Measurements from ENCODE around the gene ZFPM1. TPM values are rescaled to one million over a fixed set of nuclear protein-coding genes. Genes with fewer than 3 reads are reported as not detected.

ZFPM1 gene
- total RNA-seq, 1 donor from 2014 or later, result 8.4 TPM

DNA sequence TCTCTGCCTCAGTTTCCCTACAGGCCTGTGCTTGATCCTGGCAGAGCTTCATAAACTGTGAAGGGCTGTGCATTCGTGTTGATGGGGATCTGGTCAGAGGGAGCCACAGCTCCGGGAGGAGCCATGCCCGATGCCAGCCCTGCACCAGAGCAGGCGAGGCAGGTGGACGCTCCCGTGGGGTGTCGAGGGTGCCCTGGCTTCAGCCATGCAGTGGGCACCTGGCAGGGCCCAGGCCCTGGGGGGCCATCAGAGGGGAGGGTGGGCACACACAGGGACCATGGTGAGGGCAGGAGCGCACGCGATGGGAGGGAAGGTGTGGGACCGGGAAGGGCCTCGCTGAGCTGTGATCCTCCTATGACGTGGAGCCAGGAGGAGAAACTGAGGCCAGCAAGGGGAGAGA lies 22.0 kb downstream of the ZFPM1 start:
- H3K36me3 ChIP-seq, result no peaks in the 10 kb centered on the region
- H3K9me3 ChIP-seq, result no peaks in the 10 kb centered on the region
- intact Hi-C loops (cut with DNase I), result no loop called here
- ATAC-seq, result no peak
- no peak overlapping the region for H3K27ac ChIP-seq
- no peak for DNase-seq
- TF ChIP-seq, protein P1, sequence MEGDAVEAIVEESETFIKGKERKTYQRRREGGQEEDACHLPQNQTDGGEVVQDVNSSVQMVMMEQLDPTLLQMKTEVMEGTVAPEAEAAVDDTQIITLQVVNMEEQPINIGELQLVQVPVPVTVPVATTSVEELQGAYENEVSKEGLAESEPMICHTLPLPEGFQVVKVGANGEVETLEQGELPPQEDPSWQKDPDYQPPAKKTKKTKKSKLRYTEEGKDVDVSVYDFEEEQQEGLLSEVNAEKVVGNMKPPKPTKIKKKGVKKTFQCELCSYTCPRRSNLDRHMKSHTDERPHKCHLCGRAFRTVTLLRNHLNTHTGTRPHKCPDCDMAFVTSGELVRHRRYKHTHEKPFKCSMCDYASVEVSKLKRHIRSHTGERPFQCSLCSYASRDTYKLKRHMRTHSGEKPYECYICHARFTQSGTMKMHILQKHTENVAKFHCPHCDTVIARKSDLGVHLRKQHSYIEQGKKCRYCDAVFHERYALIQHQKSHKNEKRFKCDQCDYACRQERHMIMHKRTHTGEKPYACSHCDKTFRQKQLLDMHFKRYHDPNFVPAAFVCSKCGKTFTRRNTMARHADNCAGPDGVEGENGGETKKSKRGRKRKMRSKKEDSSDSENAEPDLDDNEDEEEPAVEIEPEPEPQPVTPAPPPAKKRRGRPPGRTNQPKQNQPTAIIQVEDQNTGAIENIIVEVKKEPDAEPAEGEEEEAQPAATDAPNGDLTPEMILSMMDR (IDR thresholded peaks at IDR 0.05), result no peak
- H3K4me1 ChIP-seq, result no peaks in the 10 kb centered on the region
- no peaks in the 10 kb centered on the region for H3K27me3 ChIP-seq
- H3K4me3 ChIP-seq, result no peak overlapping the region

DNA sequence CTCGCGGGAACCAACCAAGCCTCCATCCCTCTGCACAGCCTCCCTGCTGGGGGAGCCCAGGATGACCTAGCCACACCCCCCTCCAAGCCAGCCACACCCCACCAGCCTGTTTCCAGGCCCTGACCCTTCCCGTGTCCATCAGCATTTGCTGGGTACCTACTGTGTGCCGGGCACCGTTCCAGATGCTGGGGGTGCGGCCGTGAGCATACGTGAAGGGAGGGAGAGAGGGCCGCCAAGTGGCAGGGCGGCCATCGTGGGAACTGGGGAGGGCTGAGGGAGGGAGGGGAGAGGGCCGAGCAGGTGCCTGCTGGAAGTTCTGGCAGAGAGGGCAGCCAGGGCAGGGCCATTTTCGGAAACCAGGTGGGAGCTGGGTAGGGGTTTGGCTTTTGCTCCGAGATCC lies 23.1 kb downstream of the ZFPM1 start:
- Histone ChIP-seq H3K4me3 (no peak overlapping the region), H3K4me1 (no peaks in the 10 kb centered on the region), H3K36me3 (no peaks in the 10 kb centered on the region), H3K27ac (no peak overlapping the region), H3K27me3 (no peaks in the 10 kb centered on the region), H3K9me3 (no peaks in the 10 kb centered on the region)
- TF ChIP-seq, protein P1 (IDR thresholded peaks at IDR 0.05), result no peak
- intact Hi-C loops (cut with DNase I), result no loop called here
- ATAC-seq (no peak), DNase-seq (no peak)

DNA sequence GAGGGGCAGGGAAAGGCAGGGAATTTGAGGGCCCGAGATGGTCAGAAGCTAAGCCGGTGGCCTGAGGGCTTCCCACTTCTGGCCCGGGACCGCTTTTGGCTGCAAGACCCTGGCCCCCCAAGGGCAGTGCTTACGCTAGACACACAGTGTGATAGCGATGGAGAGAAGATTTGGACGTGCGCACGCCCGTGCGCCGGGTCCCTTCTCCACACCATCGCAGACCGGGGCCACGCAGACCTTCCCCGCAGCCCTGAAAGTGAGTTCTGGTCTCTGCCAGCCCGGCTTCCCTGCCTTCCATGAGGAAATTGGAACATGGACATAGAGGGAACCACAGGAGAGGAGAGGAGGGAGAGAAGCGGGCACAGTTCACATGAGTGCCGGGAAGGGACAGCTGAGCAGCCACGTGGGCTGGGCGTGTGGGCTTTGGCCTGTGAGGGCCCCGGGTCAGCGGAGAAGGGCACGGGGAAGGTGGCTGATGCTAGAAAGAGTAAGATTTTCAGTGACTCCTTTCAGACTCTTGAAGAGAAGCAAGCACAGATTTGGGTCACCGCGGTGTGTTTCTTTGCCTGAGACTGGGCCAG lies 23.8 kb downstream of the ZFPM1 start:
- Histone ChIP-seq H3K4me1 (no peaks in the 10 kb centered on the region), H3K27ac (no peak overlapping the region)

DNA sequence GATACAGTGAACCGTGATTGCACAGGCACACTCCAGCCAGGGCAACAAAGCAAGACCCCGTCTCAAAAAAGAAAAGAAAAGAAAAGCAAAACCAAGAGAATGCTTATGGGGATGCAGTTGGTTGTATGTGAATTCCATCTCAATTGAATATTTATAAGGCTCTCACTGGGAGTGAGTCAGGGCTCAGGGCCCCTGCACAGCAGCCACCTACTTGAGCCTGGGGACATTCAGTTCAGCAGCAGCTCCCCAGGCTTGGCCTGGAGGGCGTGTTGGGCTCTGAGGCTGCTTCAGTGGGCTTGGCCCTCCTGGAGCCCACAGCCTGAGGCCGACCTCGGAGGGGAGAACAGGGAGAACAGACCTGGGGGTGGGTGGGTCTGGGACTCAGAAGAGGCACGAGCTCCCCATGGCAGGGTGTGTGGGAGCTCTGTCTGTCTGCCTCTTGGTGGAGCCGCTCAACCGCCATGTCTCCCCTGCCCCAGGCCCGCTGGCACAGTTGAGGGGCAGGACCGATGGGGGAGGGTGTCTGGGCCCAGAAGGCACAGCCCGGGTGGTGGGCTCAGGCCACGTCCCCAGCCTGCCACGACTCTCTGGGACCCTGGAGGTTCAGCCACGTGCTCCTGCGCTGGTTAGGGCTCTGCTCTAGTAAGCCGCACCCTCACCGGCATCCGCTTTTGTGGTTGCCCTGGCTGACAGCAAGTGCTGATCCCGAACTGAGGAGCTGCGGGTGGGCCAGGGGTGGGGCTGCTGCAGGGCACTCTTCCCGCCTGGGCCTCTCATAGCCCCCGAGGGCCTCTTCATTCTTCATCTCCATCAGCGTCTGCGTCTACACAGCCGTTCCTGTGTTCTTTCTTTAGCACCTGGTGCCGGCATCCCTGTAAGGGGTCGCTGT lies 24.8 kb downstream of the ZFPM1 start:
- no peak overlapping the region for H3K4me3 ChIP-seq
- ATAC-seq (no peak), DNase-seq (no peak)
- no peaks in the 10 kb centered on the region for H3K36me3 ChIP-seq
- TF ChIP-seq, protein P1 (IDR thresholded peaks at IDR 0.05), result no peak
- intact Hi-C loops (cut with DNase I), result no loop called here
- no peaks in the 10 kb centered on the region for H3K27me3 ChIP-seq
- H3K9me3 ChIP-seq, result no peaks in the 10 kb centered on the region
- H3K27ac ChIP-seq, result no peak overlapping the region
- no peaks in the 10 kb centered on the region for H3K4me1 ChIP-seq

More for the DNA sequence above, 23.8 kb downstream of the ZFPM1 start:
- ATAC-seq (no peak), DNase-seq (no peak)
- Histone ChIP-seq H3K9me3 (no peaks in the 10 kb centered on the region), H3K4me3 (no peak overlapping the region), H3K27me3 (no peaks in the 10 kb centered on the region), H3K36me3 (no peaks in the 10 kb centered on the region)
- TF ChIP-seq, protein P1 (IDR thresholded peaks at IDR 0.05), result no peak
- intact Hi-C loops (cut with DNase I), result no loop called here

DNA sequence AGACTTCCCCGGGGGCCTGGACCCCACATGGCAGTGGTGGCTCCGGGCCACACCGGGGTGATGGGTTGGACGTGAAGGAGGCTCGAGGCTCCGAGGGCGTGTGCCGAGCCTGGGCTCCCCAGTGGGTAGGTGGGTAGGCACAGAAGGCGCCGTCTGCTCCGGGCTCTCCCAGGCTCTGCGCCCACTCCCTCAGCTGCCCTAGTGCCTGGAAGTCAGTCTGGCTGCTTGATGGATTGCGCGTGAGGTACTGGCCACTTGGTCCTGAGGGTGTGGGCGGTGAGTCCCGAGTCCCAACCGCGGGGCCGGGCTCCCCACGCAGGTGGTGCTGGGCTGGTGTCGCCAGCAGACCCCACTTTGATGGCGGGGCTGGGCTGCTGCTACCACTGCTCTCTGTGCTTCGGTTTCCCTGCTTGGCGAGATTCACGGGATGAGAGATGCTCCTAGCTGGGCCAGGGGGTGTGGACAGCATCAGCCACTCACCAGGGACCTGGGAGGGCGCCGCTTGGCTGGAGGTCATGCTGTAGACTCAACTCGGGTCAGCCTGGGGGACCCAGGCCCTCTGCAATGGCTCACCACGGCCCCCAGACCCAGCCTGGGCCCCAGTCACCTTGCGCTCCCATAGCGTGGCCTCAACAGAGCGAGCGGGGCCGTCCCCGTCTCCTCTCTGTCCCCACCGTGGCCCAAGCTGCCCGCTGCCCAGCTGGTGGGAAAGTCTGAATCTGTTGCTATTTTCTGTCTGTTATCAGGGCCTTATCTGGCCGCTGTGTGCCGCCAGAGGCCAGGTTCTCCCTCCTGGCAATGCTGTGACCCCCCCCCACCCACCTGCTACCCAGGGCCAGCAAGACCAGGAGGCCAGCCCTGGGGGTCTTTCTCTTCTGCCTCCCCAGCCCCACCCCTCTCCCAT lies 26.1 kb downstream of the ZFPM1 start:
- intact Hi-C loops (cut with DNase I), result no loop called here
- Histone ChIP-seq H3K4me3 (no peak overlapping the region), H3K36me3 (no peaks in the 10 kb centered on the region), H3K27ac (no peak overlapping the region), H3K9me3 (no peaks in the 10 kb centered on the region), H3K27me3 (no peaks in the 10 kb centered on the region), H3K4me1 (no peaks in the 10 kb centered on the region)
- no peak for DNase-seq
- TF ChIP-seq, protein P1 (IDR thresholded peaks at IDR 0.05), result no peak
- ATAC-seq, result no peak

Data from upper lobe of right lung (tissue), 1 donor.